Esophagus muscularis mucosa (tissue), 4 donors: ENCODE measurements around the gene SMAD1. TPM values are rescaled to one million over a fixed set of nuclear protein-coding genes. Genes with fewer than 3 reads are reported as not detected.
"Not testable (repeated sequence)": the region's sequence is repeated elsewhere in the genome, so short reads cannot be mapped to it uniquely, and the experiment has no call there.

ENCODE experiments used
- DNase-seq: peaks from one replicate; pipeline ENCODE4 v3.0.0-alpha.2; 2017; ENCODE audit errors: extremely low spot score
- H3K27ac ChIP-seq, 4 donors: fragments of 200-600 bp; sonication (generic); replicated peaks in 1 of 4; 1 replicate in 3 of 4; 2 replicates in 1 of 4; pipeline ENCODE4 v1.5.1; 2016 to 2019; ENCODE audit warnings: mild to moderate bottlenecking in 1 of 4
- H3K27me3 ChIP-seq, 4 donors: fragments of 200-600 bp; sonication (generic); one replicate each; pipeline versions ENCODE4 v1.5.1 to v1.6.0; 2016 to 2019
- H3K36me3 ChIP-seq, 4 donors: fragments of 200-600 bp; sonication (generic); one replicate each; pipeline ENCODE4 v1.5.1; 2016 to 2019
- H3K4me1 ChIP-seq, 4 donors: fragments of 200-600 bp; sonication (generic); one replicate each; pipeline ENCODE4 v1.5.1; 2016 to 2019
- H3K4me3 ChIP-seq, 4 donors: fragments of 200-600 bp; sonication (generic); 1 replicate in 2 of 4; 2 replicates in 2 of 4; pipeline ENCODE4 v1.5.1; 2016 to 2019; ENCODE audit warnings: mild to moderate bottlenecking in 4 of 4, moderate library complexity in 1 of 4
- H3K9me3 ChIP-seq, 4 donors: fragments of 200-600 bp; sonication (generic); 1 replicate in 3 of 4; 2 replicates in 1 of 4; pipeline ENCODE4 v1.5.1; 2016 to 2019
- CTCF ChIP-seq, 3 experiments: fragments of 200-600 bp in 2 of 3; fragments of 450-650 bp in 1 of 3; sonication (generic) in 2 of 3; IDR thresholded peaks; one replicate each; pipeline ENCODE4 v1.5.1; 2017 to 2019; ENCODE audit warnings: antibody characterized with exemption in 3 of 3, mild to moderate bottlenecking in 2 of 3, moderate library complexity in 1 of 3
- EP300 ChIP-seq: sonication (generic); formaldehyde crosslinking; IDR thresholded peaks from one replicate; pipeline ENCODE4 v1.6.1; 2017; ENCODE audit warnings: antibody characterized with exemption
- POLR2A ChIP-seq: fragments of 450-650 bp; IDR thresholded peaks from one replicate; pipeline ENCODE4 v1.6.1; 2017; ENCODE audit warnings: antibody characterized with exemption, moderate library complexity, mild to moderate bottlenecking, low read depth
- POLR2AphosphoS5 ChIP-seq, 2 donors: sonication (generic); formaldehyde crosslinking; IDR thresholded peaks; one replicate each; pipeline ENCODE4 v1.6.1; 2017; ENCODE audit warnings: antibody characterized with exemption in 2 of 2
- WGBS: methylation state at CpG from one replicate; pipeline ENCODE4 v1.1.5; 2018; 5-methylcytosine and 5-hydroxymethylcytosine counted together
- intact Hi-C: fragments of 100-400 bp; cut with DNase I; formaldehyde crosslinking; loops from one replicate; pipeline ENCODE4 v1.15.1; 2023
- total RNA-seq, 4 donors: library from RNA; depleted of rRNA; stranded (reverse); fragments of >200 nt; gene quantifications; one replicate each; pipeline versions ENCODE4 v1.1.0 to v1.2.1, GENCODE V29; 2016

SMAD1 gene
- total RNA-seq, 4 donors from 2014 or later, result 19.5 to 34.3 (median 29.2) TPM

- H3K9me3 ChIP-seq, result no peaks in the 10 kb centered on the region
- no peak overlapping the region for H3K4me3 ChIP-seq
- no peaks in the 10 kb centered on the region for H3K4me1 ChIP-seq
- TF ChIP-seq POLR2AphosphoS5 (IDR thresholded peaks at IDR 0.05) (no peak), CTCF (IDR thresholded peaks at IDR 0.05) (no peak), POLR2A (no peak), EP300 (no peak)
- no peaks in the 10 kb centered on the region for H3K27me3 ChIP-seq
- intact Hi-C loops, result no loop called here
- H3K36me3 ChIP-seq, result no peaks in the 10 kb centered on the region
- 79% methylated on average over 3 of the region's 3 CpGs for WGBS
- no peak overlapping the region for H3K27ac ChIP-seq
- no peak for DNase-seq
These were observed 105.6 kb downstream of the SMAD1 start for GRCh38 chr4:145587088-145587754.

- intact Hi-C loops, H3K36me3 ChIP-seq, H3K27ac ChIP-seq, DNase-seq, H3K27me3 ChIP-seq, H3K9me3 ChIP-seq, H3K4me1 ChIP-seq, H3K4me3 ChIP-seq: not testable (repeated sequence)
- 85% methylated on average over 2 of the region's 2 CpGs for WGBS
These were observed 107.7 kb downstream of the SMAD1 start for GRCh38 chr4:145589381-145589780.

- no peak overlapping the region for H3K4me3 ChIP-seq
- H3K4me1 ChIP-seq, result no peaks in the 10 kb centered on the region
- no peak overlapping the region for H3K27ac ChIP-seq
- 85% methylated on average over 3 of the region's 3 CpGs for WGBS
- no peaks in the 10 kb centered on the region for H3K27me3 ChIP-seq
- no peaks in the 10 kb centered on the region for H3K9me3 ChIP-seq
- no peak for TF ChIP-seq POLR2A
- TF ChIP-seq EP300, result no peak
- TF ChIP-seq POLR2AphosphoS5 (IDR thresholded peaks at IDR 0.05), result no peak
- H3K36me3 ChIP-seq, result no peaks in the 10 kb centered on the region
- no peak for DNase-seq
- intact Hi-C loops, result no loop called here
These were observed 108.5 kb downstream of the SMAD1 start for GRCh38 chr4:145589916-145590702.

GRCh38 chr4:145602129-145602760, 120.6 kb downstream of the SMAD1 start:
- intact Hi-C loops, result no loop called here
- 98% methylated on average over 4 of the region's 4 CpGs for WGBS
- Histone ChIP-seq H3K4me3 (no peak overlapping the region), H3K4me1 (no peaks in the 10 kb centered on the region), H3K27me3 (no peaks in the 10 kb centered on the region), H3K36me3 (no peaks in the 10 kb centered on the region), H3K9me3 (peaks cover 0 to 14% (median 10%) of the 10 kb centered on the region in 4 donors), H3K27ac (no peak overlapping the region)
- no peak for TF ChIP-seq EP300
- no peak for TF ChIP-seq POLR2AphosphoS5 (IDR thresholded peaks at IDR 0.05)
- TF ChIP-seq POLR2A, result no peak
- TF ChIP-seq CTCF (IDR thresholded peaks at IDR 0.05), result no peak
- no peak for DNase-seq

- Histone ChIP-seq H3K4me3 (no peak overlapping the region), H3K36me3 (no peaks in the 10 kb centered on the region), H3K9me3 (peaks cover 0 to 14% (median 10%) of the 10 kb centered on the region in 4 donors), H3K27me3 (no peaks in the 10 kb centered on the region), H3K27ac (no peak overlapping the region), H3K4me1 (no peaks in the 10 kb centered on the region)
- intact Hi-C loops, result no loop called here
- TF ChIP-seq POLR2AphosphoS5 (IDR thresholded peaks at IDR 0.05) (no peak), EP300 (no peak)
- DNase-seq, result no peak
These were observed 124.3 kb downstream of the SMAD1 start for GRCh38 chr4:145605941-145606340.

Other genes starting within 250 kb of the SMAD1 start
- 1 to 10 TPM; 2.4 to 5.4 (median 4.1) TPM for gene MMAA, start 137.5 kb downstream of the SMAD1 start, total RNA-seq
- gene C4orf51, start 198.3 kb downstream of the SMAD1 start, total RNA-seq, result not detected